HG02798 (cell line): Measurements from ENCODE around the gene WDR91.
A peak's percentile ranks its signal among the peaks of the same experiment; 100 is the strongest.

Experiments used
- ATAC-seq: cut with Tn5 transposase; IDR thresholded peaks from one replicate; pipeline ENCODE4 v1.9.1; 2021; ENCODE audit warnings: mild to moderate bottlenecking; ENCODE audit not compliant: unreplicated experiment, poor library complexity

WDR91 gene

DNA sequence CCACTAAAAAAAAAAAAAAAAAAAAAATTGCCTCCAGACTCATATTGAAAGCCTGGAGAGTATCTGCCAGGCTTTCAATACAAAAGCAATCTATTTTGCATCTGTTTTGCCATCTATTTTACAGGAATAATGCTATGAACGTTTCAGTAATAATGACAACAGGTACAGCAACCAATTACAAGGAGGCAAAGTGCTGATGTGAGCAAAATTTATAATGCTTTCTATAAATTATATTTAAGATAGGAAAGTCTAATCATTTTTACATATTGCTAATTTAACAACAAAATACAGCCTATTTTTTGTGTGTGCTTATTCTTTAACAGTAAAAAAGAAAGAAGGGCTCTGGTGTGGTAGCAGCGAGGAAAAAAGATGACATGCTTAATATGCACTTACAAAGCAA is 10.0 kb downstream of the WDR91 start:
- no peak for ATAC-seq

DNA sequence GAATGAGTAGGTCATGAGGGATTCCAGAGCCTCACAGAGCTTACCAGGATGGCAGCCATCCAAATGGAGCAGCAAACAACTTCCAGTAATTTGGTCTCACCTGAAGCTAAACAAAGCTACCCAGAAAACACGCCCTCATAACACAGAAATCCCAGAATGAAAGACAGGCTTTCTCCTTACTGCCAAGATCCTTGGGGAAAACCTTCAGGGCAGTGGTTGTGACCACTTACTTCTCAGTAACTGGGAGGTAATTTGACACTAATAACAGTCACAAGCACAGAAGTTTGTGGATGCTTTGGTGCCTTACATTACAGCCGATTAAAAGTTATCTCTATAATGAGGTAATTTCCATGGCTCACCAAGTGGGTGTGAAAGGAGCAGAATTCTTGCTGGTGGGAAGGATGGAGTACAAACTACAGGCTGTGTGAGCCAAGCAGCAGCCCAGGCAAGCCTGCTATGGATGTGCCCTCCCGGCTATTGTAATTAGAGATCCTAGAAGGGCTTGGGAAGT is 10.4 kb downstream of the WDR91 start:
- no peak for ATAC-seq

DNA sequence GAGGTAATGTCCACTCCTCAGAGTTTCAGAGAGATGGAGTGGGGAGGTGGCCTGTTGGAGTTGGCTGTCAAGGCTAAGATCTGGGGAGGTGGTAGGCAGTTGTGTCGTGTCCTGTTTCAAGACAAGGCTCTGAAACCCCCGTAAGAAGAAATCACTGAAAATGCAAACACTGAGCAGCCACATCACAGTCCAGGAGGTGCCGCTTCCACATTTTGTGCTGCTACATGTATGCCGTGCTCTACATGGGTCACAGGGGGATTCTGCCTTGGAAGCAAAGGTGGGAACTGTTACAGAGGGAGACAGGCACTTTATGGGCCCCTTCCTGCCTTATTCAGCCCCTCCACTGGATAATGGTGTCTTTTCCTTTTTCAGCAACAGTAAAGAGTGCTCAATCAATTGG is 11.9 kb downstream of the WDR91 start:
- no peak for ATAC-seq

DNA sequence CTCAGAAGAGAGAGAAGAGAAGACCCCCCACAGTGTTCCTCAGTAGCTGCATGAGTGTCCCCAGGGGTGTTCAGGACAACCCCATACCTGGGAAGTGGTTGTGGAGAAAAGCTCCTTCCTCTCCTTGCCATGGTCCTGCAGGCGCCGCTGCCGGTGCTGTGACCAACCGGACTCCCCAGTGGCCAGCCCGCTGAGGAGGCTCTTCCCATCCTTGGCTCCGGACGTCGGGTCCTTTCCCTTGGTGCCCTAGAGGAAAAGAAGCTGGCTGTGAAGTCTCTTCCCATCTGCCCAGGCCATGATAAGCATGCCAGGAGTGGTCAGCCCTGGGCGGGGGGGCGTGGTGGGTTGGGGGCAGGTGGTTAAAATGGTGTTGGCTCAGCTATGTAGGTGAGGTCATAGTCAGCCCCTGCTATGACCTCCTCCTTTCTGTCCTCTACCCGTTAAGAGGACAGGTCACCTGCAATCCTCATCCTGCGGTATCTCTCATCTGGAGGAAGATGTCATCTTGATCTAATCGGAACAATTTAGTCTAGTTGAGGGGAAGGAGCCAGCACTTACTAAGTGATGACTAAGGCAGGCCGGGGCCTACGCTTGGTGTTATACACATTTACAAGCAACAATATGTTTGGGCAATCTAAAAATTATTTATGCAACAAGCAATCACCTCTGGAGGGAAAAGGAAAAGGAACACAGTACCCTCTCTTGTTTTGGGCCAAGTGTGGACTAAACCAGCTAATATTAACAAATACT is 13.2 kb downstream of the WDR91 start:
- ATAC-seq = no peak

DNA sequence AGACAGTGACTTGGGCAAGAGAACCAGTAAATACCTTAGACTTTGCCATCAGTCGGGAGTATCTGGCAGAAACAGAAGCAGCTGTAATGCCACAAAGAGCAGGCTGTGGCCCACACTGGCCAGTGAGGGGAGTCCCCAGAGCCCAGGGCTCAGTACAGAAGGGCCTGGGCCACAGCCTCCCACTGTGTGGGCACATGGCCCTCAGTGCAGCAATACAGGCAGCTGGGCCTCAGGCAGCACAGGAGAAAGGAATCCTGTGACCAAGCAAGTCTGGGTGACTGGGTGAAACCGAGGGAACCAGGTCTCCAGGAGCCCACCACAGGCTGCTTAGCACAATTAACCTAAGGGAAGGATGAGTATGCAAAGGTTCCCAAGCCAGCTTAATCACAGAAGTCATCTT is 14.0 kb downstream of the WDR91 start:
- no peak for ATAC-seq

DNA sequence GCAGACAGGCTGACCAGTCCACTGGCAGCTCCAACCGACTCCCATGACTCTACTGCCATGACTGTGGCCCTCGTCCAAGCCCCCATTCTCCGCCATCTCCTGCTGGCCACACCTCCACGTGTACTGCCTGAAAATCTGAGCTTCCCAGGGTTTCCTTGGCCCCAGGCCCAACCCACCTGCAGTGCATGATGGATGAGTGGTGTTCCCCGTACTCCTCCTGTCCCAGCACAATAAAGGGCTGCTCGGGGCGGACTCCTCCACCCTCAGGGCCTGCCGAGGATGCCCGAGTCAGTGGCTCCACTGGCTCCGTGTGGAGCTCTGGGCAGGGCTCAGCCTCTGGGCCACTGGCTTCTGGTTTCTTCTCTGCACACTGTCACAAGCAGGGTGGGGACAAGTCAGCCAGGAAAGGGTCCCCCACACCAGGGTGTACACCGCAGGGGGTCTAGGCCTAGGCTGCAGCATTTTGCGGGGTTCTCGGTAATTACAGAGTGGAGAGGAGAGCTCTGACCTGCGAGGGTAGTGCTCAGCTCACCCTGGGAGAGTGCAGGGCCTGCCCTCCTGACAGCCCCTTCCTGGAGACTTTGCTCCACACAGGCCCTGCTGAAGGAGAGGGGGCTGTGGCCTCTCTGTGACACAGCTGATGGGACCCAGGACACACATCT is 15.2 kb downstream of the WDR91 start:
- ATAC-seq = no peak

DNA sequence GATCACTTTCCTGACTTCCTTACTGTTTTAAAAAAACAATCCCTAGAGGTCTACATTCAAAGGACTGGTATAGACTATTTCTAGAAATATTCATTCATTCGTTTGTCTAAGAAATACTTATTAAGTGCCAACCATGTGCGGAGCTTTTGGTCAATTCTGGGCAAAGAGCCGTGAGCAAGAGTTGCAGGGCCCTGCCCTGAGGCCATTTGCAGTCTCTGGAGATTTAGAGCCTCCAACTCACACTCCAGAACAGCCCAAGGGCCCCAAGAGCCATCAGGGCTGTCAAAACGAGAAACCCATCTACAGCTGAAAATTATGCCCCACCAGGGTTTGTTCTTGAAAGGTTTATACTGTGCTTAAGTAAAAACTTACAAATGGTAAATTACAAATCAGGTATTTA is 16.2 kb downstream of the WDR91 start:
- ATAC-seq = no peak

DNA sequence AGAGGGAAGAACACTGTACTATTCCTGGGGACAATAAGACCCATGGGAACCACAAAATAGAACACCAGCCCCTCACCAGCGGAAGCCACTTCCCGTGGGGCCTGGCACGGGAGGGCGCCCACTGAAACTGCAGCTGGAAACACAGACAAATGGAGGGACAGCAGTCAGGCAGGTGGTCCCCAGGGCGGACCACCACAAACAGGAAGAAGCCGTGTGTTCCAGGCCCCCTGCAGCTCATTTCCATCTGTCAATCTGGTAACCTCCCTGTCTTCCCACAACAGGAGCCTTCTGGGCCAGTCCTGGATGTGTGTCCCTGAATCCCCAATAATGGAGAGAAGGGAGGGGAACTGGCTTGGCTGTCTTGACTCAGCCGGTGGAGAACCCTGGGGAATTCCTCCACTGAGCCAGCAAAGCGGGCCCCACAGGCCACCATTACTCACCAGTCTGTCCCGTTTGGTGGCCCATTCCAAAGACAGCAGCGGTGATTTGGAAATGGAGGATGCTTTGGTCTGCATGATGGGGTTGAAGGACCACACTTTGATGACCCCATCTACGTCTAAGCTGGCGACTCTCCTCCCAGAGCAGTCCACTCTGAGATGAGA is 16.7 kb downstream of the WDR91 start:
- ATAC-seq = no peak

DNA sequence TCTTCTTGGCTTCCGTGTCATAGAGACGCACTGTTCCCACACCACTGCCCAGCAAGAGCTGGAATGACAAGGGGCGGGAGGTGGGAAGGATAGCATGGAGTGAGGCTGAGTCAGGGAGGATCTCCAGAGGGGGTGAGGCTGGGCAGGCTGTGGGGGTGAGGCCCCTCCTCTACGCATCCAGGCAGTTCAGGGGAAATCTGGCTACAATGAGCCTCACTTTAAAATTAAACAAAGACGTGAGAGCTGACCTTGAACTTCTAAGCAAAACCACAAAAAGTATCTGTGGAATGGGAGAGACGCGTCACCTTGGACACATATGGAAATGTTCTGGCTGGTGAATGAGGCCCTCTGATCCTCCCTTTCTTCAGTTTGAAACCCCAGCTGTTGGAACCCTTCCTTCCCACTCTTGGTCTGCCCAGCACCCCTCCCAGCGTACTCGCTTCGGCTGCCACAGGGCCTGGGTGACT is 17.7 kb downstream of the WDR91 start:
- no peak for ATAC-seq

DNA sequence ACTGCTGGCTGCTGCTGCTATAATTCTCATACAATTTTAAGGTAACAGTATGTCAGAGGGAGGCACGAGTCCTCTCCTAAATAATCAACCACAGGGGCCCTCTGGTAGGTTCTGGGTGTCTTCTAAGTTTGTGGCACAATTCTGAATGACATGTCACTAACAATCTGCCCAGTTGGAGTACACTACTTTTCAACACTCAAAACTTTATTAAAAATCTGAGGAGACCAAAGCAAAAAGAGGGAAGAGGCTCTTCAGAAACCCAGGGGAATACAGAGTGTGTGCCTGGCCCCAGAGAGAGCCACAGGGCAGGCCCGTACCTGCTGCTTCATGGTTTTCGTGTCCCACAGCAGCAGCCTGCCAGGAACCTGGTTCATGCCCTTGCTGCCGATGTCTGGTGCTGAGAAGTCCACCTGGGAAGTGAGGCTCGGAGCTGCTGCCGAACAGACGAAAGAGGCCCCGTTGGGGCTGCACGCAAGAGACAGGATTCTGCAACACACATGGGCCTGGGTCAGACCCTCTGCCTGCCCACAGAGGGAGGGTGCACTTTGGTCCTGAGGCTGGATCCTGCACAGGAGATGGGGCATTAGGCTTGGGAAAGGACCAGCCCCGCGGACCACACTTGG is 18.3 kb downstream of the WDR91 start:
- no peak for ATAC-seq

DNA sequence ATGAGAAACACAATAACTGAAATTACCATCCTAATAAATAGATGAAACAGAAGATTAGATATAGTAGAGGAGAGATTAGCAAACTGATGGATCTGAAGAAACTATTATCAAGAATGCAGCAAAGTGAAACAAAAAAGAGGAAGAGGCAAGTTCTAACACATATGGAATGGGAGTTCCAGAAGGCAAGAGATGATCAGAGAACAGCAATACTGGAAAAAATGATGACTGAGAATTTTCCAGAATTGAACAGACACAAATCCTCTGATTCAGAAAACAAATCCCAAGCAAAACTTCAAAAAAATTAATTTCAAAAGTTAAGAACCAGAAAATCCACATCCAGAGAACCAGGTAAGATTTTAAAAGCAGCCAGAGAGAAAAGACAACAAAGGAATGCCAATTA is 20.6 kb downstream of the WDR91 start:
- no peak for ATAC-seq

DNA sequence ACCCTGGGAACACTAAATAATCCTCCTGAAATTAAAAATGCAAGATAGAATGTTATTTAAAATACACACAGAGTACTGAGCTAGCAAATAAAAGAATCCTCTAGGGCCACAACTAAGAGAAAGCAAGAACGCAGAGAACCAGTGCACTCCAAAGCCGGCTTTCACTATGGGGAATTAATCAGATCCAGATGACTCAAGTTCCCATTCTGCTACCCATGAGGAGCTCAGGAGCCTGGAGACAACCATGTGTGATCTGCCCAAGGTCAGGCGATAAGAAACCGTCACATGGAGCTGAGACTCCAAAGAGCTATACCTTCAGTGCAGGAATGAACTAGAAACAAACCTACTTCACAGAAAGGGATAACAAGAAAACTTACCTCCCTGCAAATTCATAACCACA is 21.4 kb downstream of the WDR91 start:
- ATAC-seq = no peak

DNA sequence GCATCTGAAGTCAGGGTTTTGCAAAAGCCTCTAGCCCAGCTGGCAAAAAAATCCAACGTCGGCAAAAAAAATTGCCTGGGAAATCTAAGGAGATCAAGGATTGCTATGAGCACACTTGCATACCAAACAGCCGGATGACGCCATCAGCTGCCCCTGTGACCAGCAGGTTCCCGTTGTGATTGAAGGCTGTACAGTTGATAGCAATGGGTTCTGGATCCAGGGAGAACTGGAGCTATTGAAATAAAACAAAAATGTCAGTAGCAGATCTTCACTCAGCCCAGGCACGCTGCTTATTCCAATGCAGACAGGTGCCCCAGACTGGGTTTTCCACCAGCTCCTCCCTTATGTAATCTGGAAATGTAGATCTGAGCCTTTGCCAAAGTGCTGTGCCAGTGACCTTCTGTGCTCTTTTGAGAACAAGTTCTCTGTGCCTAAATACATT is 22.1 kb downstream of the WDR91 start:
- ATAC-seq = no peak

DNA sequence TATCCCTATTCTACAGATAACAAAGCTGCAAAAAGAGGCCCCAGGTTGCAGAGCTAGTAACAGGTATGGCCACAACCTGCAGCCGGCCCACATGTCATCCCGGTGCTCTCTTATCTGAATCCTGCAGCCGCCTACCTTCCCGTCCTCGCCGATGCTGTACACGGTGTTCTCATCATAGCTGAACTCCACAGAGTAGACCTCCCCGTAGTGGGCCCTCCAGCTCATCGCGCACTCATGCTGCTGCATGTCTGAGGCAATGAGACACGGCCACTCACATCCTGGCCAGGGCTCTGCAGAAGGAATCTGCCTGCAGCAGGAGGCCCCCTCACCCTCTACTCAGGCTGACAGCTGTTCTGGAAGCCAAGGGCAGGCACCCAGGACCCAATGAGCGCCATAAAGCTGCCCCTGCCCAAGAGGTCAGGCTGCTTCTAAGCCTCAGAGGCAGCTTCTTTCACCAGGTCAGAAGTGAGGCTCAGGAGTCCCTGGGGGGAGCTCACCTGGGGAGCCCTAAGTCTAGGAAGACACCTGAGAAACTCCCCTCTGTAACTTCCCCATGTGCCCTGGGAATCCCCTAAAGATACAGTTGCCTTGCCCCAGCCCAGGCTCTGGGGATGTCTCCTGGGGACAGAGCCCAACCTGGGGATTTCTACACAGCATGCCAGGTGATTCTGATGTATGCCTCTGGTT is 22.9 kb downstream of the WDR91 start:
- ATAC-seq = peak; percentile 45

DNA sequence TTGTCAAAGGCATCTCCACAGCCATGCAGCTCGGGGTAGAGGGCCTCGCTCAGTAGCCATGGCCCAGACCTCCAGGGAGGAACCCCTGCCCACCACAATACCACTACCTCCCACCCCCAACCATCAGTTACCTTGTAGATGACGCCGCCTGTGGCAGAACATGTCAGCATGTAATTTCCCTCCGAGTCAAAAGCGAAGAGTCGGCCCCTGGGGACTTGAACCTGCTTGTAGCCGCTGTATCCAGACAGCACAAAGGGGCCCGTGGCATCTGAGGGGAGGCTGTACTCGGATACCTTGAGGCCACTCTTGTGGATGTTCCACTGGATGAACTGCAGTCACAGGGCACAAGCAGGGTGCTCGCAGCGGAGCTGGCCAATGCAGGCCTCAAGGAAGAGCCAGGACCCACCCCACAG is 24.5 kb downstream of the WDR91 start:
- peak; percentile 61 for ATAC-seq

DNA sequence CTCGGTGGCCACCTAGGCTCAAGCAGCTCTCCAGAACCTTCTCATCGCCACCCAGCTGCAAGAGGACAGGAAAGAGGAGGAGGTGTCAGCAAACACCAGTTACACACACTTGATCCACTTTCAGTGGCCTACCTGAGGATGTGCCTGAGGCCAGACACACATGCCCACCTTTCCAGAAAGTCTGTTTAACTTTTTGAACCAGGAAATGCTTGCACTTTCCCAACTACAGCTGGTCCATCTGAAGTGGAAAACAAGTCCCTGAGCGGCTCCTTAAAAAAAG is 25.1 kb downstream of the WDR91 start:
- ATAC-seq = no peak

DNA sequence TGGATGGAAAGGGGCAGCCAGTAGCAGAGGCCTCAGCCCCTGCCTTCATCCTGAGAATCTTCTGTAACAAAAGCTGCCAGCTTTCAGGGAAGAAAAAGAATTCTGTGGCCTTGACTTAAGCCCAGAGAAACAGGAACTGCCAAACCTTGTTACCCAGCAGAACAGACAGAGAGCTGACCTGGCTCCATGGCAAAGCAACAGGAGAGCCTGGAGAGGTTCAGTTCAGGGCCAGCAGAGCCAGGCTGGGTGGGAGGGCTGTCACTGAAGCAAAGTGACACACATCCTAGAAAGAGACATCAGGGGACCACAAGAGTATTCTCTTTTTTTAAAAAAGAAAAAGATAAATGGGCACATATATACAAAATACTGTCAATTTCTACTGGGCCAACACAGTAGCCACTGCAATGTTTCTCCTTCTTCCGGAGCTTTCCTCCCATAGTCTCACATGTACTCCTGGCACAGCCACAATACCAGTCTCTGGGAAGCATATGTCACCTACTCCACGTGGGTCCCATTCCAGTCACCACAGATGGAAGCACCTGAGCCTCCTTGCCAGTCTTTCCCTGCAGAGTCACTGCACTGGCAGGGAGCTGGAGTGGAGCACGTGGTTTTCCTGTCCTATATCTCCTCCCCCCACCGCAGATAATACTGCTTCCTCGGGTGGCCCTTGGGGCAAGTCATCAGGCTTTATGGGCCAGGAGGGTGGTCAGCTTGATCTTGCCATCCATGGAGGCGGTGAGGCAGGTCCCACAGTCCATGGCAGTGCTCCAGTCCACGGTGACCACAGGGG is 25.7 kb downstream of the WDR91 start:
- ATAC-seq = no peak

DNA sequence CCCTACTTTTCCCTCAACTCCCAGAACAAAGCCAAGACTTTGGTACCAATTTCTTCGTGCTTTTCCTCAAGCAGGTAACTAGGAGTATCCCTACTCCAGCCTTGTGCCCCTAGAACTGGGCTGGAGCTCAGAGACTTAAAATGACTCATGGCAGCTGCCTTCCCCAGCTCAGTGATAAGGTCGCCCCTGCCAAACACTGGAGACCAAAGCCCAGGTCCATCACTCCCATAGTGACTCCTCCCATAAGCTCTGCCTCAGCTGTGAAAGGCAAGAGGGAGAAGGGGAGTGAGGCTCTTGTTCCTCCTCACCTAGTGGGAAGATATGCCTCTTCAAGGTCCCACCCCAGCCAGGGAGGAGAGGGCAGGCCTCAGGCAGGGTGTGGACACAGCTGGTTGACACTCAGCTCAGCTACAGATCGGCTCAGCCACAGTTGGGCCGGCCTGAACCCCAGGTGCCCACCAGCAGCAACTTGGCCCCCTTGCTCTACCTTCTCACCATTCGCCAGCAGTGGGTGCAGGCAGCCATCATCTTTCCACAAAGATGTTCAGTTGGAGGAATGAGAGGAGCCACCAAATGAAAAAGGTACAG is 27.0 kb downstream of the WDR91 start:
- no peak for ATAC-seq

DNA sequence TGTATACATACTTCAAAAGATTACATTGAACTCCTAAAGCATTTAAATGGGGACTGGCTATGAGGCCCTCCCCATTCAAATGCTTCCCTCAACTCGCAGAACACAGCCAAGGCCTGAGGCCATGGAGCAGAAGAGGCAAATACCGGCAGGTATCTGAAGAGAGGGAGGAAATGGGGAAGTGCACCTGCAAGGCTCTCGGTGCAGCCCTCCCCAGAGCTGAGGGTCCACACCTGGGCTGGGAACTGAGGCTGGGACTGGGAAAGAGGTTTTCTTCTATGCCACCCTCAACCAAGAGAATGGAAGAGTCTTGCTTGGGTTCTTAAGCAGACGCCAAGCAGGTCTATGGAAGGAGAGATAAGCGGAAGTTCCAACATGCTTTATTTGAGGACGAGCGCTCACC is 27.8 kb downstream of the WDR91 start:
- no peak for ATAC-seq
